D341Med (cell line): ENCODE results near the gene ITGAL.

Source experiments
- DNase-seq: peaks from one replicate; pipeline ENCODE4 v3.0.0; 2012; ENCODE audit warnings: low spot score

The ITGAL gene

DNA sequence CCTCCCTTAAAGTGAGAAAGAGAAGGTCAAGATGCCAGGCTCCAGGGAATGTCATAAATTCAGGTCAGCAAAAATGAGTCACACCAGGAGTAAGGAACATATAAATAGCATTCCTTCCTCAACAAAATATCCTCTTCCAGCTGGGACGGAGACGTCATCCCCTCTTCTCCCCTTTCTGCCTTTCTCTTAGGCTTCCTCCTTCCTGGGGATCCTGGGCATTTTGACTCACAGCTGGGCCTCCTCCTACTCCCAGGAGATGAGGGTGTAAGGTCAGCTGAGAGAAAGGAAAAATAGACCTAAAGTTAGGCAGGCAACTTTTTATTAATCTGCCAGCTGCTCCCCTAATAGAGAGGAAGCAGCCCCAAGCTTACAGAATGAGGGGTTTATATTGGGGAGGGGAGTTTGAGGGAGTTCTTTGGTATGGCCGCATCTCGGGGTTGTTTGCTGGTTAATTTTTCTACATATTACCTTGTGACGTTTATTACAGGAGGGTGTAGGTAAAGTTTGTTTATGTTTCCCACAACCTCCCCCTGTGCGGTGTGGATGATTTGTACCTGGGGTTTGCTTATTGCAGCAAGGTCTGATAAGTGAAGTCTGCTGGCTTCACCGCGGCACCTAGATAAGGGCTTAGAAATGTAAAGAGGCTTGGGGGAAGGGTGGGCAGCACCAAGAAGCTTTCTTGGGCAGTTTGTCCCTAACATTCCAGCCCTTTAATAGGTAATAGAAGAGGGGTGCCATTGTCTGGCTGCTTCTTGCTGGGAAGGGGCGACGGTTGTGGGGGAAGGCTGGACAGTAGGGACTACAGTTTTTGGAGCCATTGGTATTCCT is 69.2 kb downstream of the ITGAL start:
- DNase-seq, result no peak

DNA sequence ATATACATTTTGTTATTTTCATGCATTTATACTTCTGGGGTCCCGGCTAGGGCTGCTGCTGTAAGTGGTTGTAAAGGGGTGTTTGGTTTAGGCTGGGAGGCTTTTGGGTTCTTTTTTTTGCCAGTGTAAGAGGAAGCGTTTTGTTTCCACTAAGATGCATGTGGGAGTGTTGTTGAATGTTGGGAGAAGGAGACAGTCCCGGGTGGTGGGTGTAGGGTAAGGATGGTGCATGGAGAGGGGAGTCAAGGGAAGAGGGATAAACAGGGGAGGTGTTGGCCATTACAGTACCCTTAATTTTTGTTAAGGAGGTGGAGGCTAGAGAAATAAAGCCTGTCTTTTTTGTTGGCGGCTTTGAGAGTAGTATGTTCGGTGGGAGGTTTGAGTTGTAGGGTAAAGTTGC is 70.5 kb downstream of the ITGAL start:
- DNase-seq, result no peak

DNA sequence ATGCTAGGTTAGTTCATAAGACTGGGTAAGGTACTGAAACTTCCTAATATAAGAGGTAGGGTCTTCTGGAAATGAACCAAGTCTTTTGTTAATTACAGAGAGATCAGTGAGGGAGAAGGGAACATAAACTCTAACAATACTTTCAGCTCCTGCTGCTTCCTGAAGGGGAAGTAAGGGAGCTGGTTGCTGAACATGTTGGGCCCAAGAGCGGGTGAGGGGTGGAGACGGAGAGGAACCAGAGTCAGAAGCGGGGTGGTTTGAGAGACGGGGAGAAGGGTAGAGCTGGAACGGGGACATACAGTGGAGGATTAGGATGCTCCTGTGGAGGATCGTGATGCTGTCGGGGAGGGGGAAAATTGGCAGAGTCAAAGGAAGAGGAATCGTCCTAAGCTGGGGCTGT is 73.6 kb downstream of the ITGAL start:
- DNase-seq, result no peak

DNA sequence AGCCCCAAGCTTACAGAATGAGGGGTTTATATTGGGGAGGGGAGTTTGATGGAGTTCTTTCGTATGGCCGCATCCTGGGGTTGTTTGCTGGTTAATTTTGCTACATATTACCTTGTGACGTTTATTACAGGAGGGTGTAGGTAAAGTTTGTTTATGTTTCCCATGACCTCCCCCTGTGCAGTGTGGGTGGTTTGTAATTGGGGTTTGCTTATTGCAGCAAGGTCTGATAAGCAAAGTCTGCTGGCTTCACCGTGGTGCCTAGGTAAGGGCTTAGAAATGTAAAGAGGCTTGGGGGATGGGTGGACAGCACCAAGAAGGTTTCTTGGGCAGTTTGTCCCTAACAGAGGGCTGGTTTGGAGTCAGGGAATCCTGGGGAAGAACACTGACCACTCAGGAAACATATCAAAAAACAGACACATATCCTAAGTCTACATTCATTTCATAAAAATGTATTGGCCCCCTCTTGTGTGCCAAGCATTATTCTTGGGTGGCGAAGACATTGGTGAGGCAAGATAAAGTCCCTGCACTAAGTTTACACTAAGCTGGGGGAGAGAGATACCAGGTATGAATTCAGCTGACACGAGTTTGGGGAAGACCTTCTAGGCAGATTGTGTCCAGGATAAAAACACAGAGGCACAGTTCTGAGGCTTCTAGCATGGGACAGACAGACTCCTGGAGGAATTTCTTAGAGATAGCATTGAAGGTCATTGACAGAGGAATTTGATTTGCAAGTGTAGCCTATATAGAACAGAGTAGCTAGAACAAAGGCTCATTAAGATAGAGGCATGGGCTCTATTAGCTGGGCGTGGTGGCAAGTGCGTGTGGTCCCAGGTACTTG is 76.1 kb downstream of the ITGAL start:
- DNase-seq, result no peak

DNA sequence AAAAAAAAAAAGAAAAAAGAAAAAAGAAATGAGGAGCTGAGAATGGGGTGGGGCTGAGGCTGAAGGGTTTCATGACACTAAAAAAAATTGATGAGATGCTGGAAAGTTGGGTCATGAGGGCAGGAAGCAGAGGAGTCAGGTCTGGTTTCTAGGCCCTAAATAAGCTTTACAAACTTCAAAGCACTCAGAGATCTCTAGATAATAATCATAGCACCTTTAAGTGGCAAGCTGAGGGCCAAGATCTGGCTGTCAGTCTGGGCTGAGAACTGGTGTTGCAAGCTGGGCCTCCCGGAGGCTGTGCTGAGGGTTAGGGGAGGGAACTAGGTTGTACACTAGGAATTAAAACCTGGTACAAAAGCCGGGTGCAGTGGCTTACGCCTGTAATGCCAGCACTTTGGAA is 79.2 kb downstream of the ITGAL start:
- DNase-seq, result no peak

DNA sequence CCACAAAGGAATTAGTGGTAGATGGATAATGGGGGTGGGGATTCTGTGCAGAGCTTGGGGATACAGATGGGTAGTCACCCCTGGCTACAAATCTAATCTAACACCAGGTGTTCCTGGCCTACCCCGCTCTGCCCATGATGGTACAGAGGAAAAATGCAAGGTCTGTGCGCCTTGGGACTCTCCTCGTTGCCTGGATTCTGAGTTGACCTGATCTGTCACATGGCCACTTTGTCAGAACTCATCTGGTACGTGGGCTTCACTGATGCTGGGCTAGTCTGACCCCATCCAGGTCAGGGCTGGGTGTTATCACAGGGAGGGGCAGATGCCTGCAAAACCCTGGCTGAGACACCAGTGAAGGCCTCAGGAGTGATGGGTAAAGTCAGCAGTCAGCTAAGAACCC is 80.4 kb downstream of the ITGAL start:
- DNase-seq, result no peak

DNA sequence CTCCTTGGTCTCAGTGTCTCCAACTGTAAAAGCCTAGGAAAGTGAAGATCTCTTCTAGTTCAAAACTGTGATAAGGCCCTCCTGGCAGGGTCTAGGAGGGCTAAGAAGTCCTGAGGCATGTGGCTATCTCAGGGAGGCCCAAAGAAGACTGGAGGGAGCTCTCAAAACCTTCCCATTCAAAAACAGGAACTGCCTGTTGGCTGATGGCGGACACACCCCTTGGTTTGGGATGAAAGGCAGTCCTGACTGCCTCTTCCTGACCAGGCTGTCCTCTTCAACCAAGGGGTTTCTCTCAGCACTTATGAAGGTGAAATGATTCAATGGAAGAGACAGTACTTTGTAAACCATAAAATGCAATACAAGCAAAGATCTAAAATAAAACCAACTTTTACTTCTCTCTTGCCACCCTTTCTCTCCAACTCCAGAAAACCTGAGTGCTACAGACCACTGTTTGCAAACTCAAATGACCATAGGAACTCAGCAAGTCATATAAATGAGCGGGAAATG is 80.9 kb downstream of the ITGAL start:
- no peak for DNase-seq

DNA sequence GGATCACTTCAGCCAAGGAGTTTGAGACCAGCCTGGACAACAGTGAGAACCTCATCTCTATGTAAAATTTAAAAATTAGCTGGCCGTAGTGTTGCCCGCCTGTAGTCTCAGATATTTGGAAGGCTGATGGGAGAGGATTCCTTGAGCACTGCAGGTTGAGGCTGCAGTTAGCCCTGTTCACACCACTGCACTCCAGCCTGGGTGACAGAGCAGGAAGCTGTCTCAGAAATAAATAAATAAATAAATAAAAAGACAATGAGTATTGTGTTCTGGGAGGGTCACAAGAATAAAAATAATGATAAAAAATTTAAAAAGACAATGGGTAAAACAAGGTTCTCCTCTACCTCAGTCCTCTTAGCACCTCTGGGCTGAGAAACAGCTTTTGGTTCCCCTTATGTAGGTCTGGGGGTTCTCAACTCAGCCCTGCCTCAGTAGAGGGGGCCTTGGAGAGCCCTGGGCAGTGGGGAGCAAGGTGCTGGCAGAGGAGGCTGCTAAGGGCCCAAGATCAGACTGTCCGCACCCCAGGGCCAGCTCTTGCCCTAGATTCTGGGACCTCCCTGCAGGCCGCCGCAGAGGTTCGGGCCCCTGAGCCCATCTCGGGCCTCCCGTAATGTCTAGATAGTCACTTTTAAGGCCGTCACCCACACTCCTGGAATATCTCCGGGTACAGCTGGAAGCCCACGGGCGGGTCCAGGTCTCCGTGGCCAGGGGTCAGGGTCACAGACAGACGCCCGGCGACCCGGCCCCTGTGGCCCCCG is 82.2 kb downstream of the ITGAL start:
- no peak for DNase-seq

DNA sequence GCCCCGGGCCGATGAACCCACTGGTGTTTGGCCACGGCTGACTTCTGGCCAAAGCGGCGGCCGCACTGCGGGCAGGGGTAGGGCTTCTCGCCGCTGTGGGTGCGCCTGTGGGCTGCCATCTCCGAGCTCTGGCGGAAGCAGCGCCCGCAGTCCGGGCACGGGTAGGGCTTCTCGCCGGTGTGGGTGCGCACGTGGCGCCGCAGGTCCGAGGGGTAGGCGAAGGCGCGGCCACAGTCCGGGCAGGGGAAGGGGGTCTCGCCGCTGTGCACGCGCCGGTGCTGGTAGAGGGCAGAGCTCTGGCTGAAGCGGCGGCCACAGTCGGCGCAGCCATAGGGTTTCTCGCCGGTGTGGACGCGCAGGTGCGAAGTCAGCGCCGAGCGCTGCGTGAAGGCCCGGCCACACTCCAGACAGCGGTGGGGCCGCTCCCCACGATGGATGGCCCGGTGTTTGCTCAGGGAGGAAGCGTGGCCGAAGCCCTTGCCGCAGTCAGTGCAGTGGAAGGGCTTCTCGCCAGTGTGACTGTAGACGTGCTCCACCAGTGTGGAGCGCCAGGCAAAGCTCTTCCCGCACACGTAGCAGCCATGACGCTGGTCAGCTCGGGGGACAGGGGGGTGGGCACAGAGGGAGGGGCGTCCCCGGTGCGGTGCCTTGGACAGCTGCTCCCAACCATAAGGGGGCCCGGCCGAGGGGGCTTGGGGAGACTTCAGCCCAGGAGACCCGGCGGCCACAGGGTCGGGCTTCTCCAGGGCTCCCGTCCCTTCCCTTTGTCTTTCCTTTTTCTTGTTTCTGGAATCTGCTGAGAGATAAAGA is 83.0 kb downstream of the ITGAL start:
- DNase-seq, result no peak

DNA sequence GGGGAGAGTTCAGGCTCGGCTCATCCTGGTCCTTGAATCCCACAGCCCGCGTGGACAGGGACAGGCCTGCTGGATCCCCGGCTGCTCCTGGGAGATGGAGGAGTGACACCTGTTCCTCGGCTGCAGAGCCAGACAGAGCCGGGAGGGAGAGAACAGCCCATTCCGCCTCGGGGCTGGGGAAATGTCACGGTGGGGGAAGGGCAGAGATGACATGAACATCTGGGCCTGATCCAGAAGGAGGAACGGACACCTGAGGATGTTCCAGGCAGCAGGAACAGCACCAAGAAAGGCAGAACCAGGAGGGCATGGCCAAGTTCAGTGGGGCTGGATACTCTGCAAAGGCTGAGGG is 83.6 kb downstream of the ITGAL start:
- DNase-seq, result no peak

DNA sequence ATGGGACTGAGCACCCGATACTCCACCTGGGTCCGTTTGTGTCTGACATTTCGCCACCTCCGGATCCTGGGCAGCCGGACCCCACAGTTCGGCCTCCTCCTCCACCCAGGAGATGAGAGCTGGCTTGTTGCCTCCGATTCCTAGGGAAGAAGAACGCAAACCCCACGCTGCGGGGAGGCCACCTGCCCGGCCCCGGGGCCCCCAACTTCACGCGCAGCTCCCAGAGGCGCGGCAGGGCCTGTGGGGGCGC is 85.1 kb downstream of the ITGAL start:
- DNase-seq, result no peak

DNA sequence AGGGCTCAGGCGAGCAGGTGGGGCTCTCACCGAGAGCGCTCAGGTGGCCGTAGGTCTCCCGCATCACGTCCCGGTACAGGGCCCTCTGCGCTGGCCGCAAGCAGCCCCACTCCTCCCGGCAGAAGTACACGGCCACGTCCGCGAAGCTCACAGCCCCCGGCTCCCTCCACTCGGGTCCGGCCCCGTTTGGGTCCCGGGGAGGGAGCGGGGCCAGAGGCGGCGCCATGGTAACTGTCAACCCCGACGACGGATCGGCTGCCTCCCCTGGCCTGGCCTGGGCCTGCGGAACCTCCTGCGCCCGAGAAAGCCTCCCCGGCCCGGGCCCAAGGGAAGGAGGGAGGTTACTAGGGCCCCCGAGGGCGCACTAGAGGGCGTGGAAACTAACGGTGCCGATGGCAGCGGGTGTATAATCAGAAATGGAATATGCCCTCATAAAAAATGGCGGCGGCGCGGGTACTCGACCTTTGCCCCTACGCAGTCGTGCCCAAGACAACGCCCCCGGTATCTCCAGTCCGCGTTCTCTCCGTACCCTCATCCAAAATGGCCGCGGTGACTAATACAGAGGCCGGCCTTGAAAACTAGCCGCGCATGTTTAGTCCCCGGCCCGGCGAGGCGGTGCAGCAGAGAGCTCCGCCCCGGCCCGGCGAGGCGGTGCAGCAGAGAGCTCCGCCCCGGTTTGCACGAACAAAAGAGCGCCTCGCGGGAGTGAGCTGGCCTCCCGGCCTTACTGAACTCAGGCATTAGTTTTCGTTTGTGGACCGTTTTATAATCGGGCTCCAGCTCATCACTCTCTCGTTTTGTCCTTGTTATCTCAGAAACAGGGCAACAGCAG is 85.6 kb downstream of the ITGAL start, which contains the start of gene ZNF764:
Gene ZNF764, minus strand, starts transcription at position 418 of the 832 bp plus-strand sequence. Its CDS starts 192 bp downstream, at position 226.
- DNase-seq, result peak; percentile 91

DNA sequence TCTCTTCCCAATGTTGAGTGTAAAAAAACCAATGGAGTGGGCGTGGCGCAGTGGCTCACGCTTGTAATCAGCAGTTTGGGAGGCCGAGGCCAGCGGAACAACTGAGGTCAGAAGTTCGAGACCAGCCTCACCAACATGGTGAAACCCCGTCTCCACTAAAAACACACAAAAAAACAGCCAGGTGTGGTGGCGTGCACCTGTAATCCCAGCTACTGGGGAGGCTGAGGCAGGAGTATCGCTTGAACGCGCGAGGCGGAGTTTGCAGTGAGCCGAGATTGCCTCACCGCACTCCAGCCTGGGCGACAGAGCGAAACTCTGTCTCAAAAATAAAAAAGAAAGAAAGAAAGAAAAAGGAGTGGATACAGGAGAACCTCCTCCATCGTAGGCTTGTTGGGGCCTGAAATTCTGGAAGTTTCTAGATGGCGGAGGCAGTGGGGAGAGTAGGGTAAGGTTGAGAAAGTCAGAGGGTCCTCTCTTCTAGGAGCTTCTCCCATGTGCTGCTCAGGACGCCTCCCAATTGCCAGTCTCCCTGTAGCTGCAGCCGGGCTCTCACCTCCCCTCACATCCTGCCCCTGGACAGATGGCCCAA is 86.3 kb downstream of the ITGAL start:
- DNase-seq, result no peak

DNA sequence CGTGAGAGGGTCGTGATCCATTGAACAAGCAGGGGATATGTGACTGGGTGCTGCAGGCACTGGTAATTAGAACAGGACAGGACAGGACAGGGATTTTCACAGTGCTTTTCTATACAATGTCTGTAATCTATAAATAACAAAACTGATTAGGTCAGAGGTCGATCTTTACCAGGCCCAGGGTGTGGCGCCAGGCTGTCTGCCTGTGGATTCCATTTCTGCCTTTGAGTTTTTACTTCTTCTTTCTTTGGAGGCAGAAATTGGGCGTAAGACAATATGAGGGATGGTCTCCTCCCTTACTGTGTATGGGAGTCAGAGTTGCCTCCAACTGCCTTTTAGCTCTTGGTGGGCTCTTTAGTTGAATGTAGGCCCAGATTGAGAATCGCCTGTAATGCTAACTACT is 87.1 kb downstream of the ITGAL start:
- DNase-seq, result no peak

DNA sequence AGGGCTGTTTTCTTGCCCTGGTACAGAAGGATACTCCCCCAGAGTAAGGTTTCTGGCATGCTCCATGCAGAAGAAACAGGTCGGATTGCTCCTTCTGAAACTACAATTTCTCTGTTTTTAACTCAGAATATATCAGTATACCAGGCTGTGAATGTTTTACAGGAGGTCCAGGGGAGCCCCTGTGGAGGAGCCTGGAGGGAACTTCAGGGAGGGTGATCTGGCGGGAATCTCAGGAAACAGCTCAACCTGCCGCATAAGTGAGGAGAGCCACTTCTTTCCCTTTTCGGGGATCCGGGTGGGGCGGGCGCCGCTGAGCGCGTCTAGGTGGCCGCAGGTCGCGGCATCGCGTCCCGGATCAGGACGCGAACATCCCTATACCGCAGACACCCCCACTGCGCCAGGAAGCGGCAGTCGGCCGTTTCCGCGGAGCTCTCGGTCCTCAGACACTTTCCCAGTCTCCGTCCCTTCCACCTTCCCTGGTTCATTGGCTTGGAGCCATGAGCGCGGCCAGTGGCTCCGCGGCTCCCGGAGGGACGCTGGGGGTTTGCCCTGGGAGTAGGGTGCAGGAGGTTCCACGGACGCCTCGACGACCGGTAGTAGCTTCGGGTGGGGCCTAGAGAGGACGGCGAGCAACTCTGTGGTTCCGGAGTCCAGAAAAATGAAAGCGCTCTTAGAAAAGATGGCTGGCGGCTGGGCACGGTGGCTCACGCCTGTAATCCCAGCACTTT is 88.7 kb downstream of the ITGAL start:
- DNase-seq, result no peak

DNA sequence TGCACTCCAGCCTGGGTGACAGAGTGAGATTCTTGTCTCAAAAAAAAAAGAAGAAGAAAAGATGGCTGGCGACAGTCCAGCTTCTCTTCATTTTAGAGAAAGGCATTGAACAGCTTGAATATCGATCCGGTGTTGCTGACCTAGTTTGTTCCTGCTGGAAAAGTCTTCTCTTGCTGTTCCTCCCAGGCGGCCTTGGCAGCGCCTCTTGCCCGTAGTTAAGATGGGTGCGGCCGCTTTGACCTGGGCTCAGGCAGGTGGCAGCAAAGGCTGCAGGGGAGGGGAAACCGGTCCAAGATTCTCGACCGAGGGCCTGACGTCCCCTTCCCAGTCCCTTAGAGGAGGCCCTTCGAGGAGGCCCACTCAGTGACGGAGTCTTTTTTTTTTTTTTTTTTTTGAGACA is 89.5 kb downstream of the ITGAL start:
- no peak for DNase-seq

DNA sequence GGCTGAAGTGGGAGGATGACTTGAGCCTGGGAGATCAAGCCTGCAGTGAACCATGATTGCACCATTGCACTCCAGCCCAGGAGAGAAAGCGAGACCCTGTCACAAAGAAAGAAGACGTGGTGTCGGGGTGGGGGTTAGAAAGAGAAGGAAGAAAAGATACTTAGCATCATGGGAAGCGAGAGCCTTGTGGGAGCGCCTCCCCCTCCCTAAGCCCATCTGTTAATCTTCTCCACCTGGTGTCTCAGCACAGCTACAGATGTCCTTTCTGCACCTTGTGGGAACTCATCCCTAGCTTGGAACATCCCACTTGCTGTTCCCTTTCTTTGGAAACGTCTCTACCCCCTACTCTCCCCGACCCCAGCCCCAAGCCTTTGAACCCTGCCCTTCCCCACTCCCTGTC is 93.0 kb downstream of the ITGAL start:
- DNase-seq, result peak; percentile 65

DNA sequence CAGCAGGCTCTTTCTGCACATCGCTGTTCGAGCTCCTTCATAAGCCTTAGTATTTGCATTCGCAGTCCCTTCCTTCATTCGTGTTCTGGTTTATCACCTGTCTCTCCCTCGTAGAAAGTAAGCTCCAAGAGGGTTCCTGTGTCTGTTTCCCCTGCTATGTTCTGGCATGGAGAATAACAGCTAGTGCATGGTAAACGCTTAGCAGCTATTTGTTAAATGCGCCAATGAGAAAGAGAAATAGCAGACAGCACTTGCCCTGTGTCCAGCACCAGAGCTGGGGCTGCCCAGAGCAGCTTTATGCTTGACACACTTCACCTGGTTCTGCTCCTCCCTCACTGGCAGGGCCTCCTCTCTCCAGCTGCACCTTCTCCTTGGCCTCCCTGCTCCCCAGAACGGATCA is 93.4 kb downstream of the ITGAL start:
- DNase-seq, result no peak

DNA sequence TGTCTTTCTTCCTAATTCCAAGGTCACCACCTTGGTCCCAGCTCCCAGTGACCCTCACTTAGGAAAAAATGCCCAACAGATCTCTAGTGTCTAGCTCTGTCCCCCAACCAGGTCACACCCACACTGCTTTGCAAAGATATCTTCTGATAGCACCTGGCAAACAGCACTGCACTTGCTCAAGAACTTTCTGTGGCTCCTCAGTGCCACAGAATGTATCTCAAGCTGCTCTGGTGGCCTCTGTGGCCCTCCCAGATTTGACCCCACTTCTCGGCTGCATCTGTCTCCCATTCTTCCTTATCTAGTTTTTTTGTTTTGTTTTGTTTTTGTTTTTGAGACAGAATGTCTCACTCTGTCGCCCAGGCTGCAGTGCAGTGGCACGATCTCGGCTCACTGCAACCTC is 94.0 kb downstream of the ITGAL start:
- DNase-seq, result no peak
